KBM-7 (cell line): ENCODE results near the gene TSPOAP1.

Source experiments
- DNase-seq: peaks from one replicate; pipeline ENCODE4 v3.0.0-alpha.2; 2015
- in situ Hi-C: fragments of 300-500 bp; cut with MboI; formaldehyde crosslinking; loops from 2 replicates; pipeline ENCODE4 v1.14.3; 2020; ENCODE audit warnings: low sequenced_read_pairs, low pct_unique_long_range_greater_than_20kb, mixed read lengths

Gene TSPOAP1

GRCh38 chr17:58308985-58309917 lies 19.3 kb downstream of the TSPOAP1 start:
- in situ Hi-C loops, result no loop called here
- DNase-seq, result no peak

GRCh38 chr17:58308173-58308984 lies 20.2 kb downstream of the TSPOAP1 start:
- no peak for DNase-seq
- in situ Hi-C loops, result no loop called here

GRCh38 chr17:58307468-58308172 lies 21.0 kb downstream of the TSPOAP1 start:
- in situ Hi-C loops, result no loop called here

GRCh38 chr17:58306131-58306951 lies 22.3 kb downstream of the TSPOAP1 start:
- no peak for DNase-seq
- in situ Hi-C loops, result no loop called here

More at GRCh38 chr17:58307468-58308172, 21.0 kb downstream of the TSPOAP1 start:
- DNase-seq, result no peak

- no peak for DNase-seq
- in situ Hi-C loops, result no loop called here
These were observed 23.0 kb downstream of the TSPOAP1 start for GRCh38 chr17:58305626-58306025.

GRCh38 chr17:58304750-58305486 lies 23.7 kb downstream of the TSPOAP1 start:
- DNase-seq, result no peak
- in situ Hi-C loops, result no loop called here

GRCh38 chr17:58303971-58304749 lies 24.4 kb downstream of the TSPOAP1 start:
- DNase-seq, result peak; percentile 76
- in situ Hi-C loops, result no loop called here

- in situ Hi-C loops, result no loop called here
- DNase-seq, result no peak
These were observed 25.5 kb downstream of the TSPOAP1 start for GRCh38 chr17:58302919-58303585.

GRCh38 chr17:58302171-58302918 lies 26.2 kb downstream of the TSPOAP1 start:
- in situ Hi-C loops, result no loop called here
- DNase-seq, result no peak

- in situ Hi-C loops, result no loop called here
- no peak for DNase-seq
These were observed 27.0 kb downstream of the TSPOAP1 start for GRCh38 chr17:58301504-58302150.

GRCh38 chr17:58300336-58300735 lies 28.3 kb downstream of the TSPOAP1 start:
- in situ Hi-C loops, result no loop called here
- DNase-seq, result no peak

GRCh38 chr17:58294034-58294433 lies 34.6 kb downstream of the TSPOAP1 start:
- no peak for DNase-seq
- in situ Hi-C loops, result no loop called here

GRCh38 chr17:58291246-58291645 lies 37.3 kb downstream of the TSPOAP1 start:
- in situ Hi-C loops, result no loop called here
- no peak for DNase-seq

- in situ Hi-C loops, result no loop called here
- DNase-seq, result peak; percentile 61
These were observed 38.7 kb downstream of the TSPOAP1 start for GRCh38 chr17:58289869-58290268.

- DNase-seq, result no peak
- in situ Hi-C loops, result no loop called here
These were observed 43.2 kb downstream of the TSPOAP1 start for GRCh38 chr17:58285422-58285810.
